Epidermal melanocyte (primary cell): ENCODE results near the gene MED1.

Experiments used
- DNase-seq: peaks from one replicate; pipeline ENCODE4 v3.0.0; 2011; ENCODE audit warnings: low spot score; ENCODE audit not compliant: insufficient read length

MED1 gene

GRCh38 chr17:39361064-39361463, 90.0 kb downstream of the MED1 start:
- DNase-seq = no peak

- DNase-seq = no peak
Observed at GRCh38 chr17:39360537-39360936, 90.5 kb downstream of the MED1 start.

- DNase-seq = no peak
Observed at GRCh38 chr17:39359994-39360393, 91.1 kb downstream of the MED1 start.

GRCh38 chr17:39357986-39358385, 93.1 kb downstream of the MED1 start:
- no peak for DNase-seq

- DNase-seq = no peak
Observed at GRCh38 chr17:39357488-39357887, 93.6 kb downstream of the MED1 start.
